WTC11 (cell line): ENCODE data around the gene CALR3. TPM values are rescaled to one million over a fixed set of nuclear protein-coding genes. Genes with fewer than 3 reads are reported as not detected.

Experiments used
- ATAC-seq: fragments of 200-7000 bp; cut with Tn5 transposase; 2 replicates; pipeline ENCODE4 v1.10.0; 2021; ENCODE audit warnings: mild to moderate bottlenecking, moderate library complexity
- CTCF ChIA-PET: fragments of 300-600 bp; sonication (Branson Sonifier 250); formaldehyde crosslinking; loops from one replicate; lab custom pipeline; 2021; ENCODE audit warnings: antibody characterized with exemption; lab: Charles Lee
- POLR2A ChIA-PET: fragments of 350-600 bp; sonication (Branson Sonifier 250); formaldehyde crosslinking; loops from one replicate; lab custom pipeline; 2021; ENCODE audit warnings: antibody characterized with exemption; lab: Charles Lee
- DNase-seq: peaks from one replicate; pipeline ENCODE4 v3.0.0; 2021; ENCODE audit warnings: low spot score
- H3K27ac Mint-ChIP-seq: 2 replicates; pipeline ENCODE4 v1.8.0; 2021; ENCODE audit warnings: mixed read lengths
- H3K27me3 Mint-ChIP-seq: 2 replicates; pipeline ENCODE4 v1.8.0; 2021; ENCODE audit warnings: low read depth, mild to moderate bottlenecking, moderate library complexity, mixed read lengths
- H3K36me3 Mint-ChIP-seq: 2 replicates; pipeline ENCODE4 v1.8.0; 2021; ENCODE audit warnings: mixed read lengths
- H3K4me1 Mint-ChIP-seq: 2 replicates; pipeline ENCODE4 v1.8.0; 2022; ENCODE audit warnings: mixed read lengths
- H3K4me3 Mint-ChIP-seq: 2 replicates; pipeline ENCODE4 v1.8.0; 2021; ENCODE audit warnings: mild to moderate bottlenecking, moderate library complexity, mixed read lengths
- H3K9me3 Mint-ChIP-seq: 2 replicates; pipeline ENCODE4 v1.8.0; 2021; ENCODE audit warnings: mixed read lengths
- CREB1 ChIP-seq: sonication (generic); formaldehyde crosslinking; IDR thresholded peaks from 2 replicates; pipeline ENCODE4 v1.8.0; 2023; ENCODE audit warnings: mild to moderate bottlenecking, missing genetic modification reagents
- EMX1 ChIP-seq: fragments of 250-450 bp; sonication (Bioruptor Pico); IDR thresholded peaks from 2 replicates; pipeline ENCODE4 v1.8.0; 2021; ENCODE audit warnings: mild to moderate bottlenecking
- ETV6 ChIP-seq: sonication (generic); formaldehyde crosslinking; IDR thresholded peaks from 2 replicates; pipeline ENCODE4 v1.8.1; 2022; ENCODE audit warnings: mild to moderate bottlenecking, missing genetic modification reagents
- GTF2I ChIP-seq: fragments of 250-450 bp; sonication (Bioruptor Pico); conservative IDR thresholded peaks from 2 replicates; pipeline ENCODE4 v1.4.0; 2021; ENCODE audit warnings: mild to moderate bottlenecking
- HMGA2 ChIP-seq: fragments of 250-450 bp; sonication (Bioruptor Pico); IDR thresholded peaks from 2 replicates; pipeline ENCODE4 v1.4.0; 2021; ENCODE audit warnings: mild to moderate bottlenecking, moderate library complexity
- HMGXB4 ChIP-seq: sonication (generic); formaldehyde crosslinking; IDR thresholded peaks from 2 replicates; pipeline ENCODE4 v1.8.1; 2023; ENCODE audit warnings: mild to moderate bottlenecking, moderate library complexity, missing genetic modification reagents
- NFE2L1 ChIP-seq: sonication (generic); formaldehyde crosslinking; IDR thresholded peaks from 2 replicates; pipeline ENCODE4 v1.8.1; 2023; ENCODE audit warnings: missing genetic modification reagents
- NR3C1 ChIP-seq: sonication (generic); formaldehyde crosslinking; conservative IDR thresholded peaks from 2 replicates; pipeline ENCODE4 v1.8.1; 2023; ENCODE audit warnings: low read depth, mild to moderate bottlenecking, missing genetic modification reagents
- RORB ChIP-seq: fragments of 250-450 bp; sonication (Bioruptor Pico); IDR thresholded peaks from 2 replicates; pipeline ENCODE4 v1.9.0; 2021; ENCODE audit warnings: mild to moderate bottlenecking
- SOX15 ChIP-seq: fragments of 250-450 bp; sonication (Bioruptor Pico); IDR thresholded peaks from 2 replicates; pipeline ENCODE4 v1.9.0; 2021; ENCODE audit warnings: mild to moderate bottlenecking
- ZBTB21 ChIP-seq: sonication (generic); formaldehyde crosslinking; IDR thresholded peaks from 2 replicates; pipeline ENCODE4 v1.8.1; 2023; ENCODE audit warnings: mild to moderate bottlenecking, missing genetic modification reagents, borderline replicate concordance
- ZNF138 ChIP-seq: sonication (generic); formaldehyde crosslinking; conservative IDR thresholded peaks from 2 replicates; pipeline ENCODE4 v1.8.1; 2022; ENCODE audit warnings: mild to moderate bottlenecking, moderate library complexity, missing genetic modification reagents
- ZNF317 ChIP-seq: sonication (generic); formaldehyde crosslinking; IDR thresholded peaks from 2 replicates; pipeline ENCODE4 v1.8.1; 2023; ENCODE audit warnings: low read depth, mild to moderate bottlenecking, moderate library complexity, missing genetic modification reagents, borderline replicate concordance
- total RNA-seq: library from RNA; stranded (reverse); gene quantifications from 3 replicates; pipeline ENCODE4 v1.2.3, GENCODE V29; 2021
- TF ChIP-seq, protein P1 (sequence below): sonication (generic); formaldehyde crosslinking; IDR thresholded peaks from 2 replicates; pipeline ENCODE4 v1.8.0; 2022; ENCODE audit warnings: mild to moderate bottlenecking, missing genetic modification reagents

The CALR3 gene
- total RNA-seq, 1 experiment from 2014 or later: 0.87 TPM

GRCh38 chr19:16429066-16429758 lies 66.8 kb downstream of the CALR3 start:
- ChIA-PET POLR2A (no interaction called here), CTCF (interaction anchor here (1.4 kb wide), 1 partner anchor 46 kb away, joined by 3 read pairs; no protein-coding TSS in a partner anchor)
- H3K9me3 Mint-ChIP-seq: no peaks in the 10 kb centered on the region
- TF ChIP-seq, protein P1, sequence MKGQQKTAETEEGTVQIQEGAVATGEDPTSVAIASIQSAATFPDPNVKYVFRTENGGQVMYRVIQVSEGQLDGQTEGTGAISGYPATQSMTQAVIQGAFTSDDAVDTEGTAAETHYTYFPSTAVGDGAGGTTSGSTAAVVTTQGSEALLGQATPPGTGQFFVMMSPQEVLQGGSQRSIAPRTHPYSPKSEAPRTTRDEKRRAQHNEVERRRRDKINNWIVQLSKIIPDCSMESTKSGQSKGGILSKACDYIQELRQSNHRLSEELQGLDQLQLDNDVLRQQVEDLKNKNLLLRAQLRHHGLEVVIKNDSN (CRISPR knock-in tag): no peak
- TF ChIP-seq HMGA2 (CRISPR knock-in tag) (no peak), ZNF317 (CRISPR knock-in tag) (no peak), GTF2I (CRISPR knock-in tag) (no peak), ZBTB21 (no peak), RORB (CRISPR knock-in tag) (no peak), NR3C1 (no peak), SOX15 (CRISPR knock-in tag) (no peak), ETV6 (CRISPR knock-in tag) (no peak), HMGXB4 (CRISPR knock-in tag) (no peak), NFE2L1 (CRISPR knock-in tag) (no peak), CREB1 (CRISPR knock-in tag) (no peak), EMX1 (no peak), ZNF138 (CRISPR knock-in tag) (no peak)
- no peaks in the 10 kb centered on the region for H3K4me1 Mint-ChIP-seq
- peaks cover 44% of the 10 kb centered on the region for H3K36me3 Mint-ChIP-seq
- no peak for ATAC-seq
- DNase-seq: no peak
- no peak overlapping the region for H3K4me3 Mint-ChIP-seq
- H3K27ac Mint-ChIP-seq: no peak overlapping the region
- no peaks in the 10 kb centered on the region for H3K27me3 Mint-ChIP-seq

Other genes starting within 250 kb of the CALR3 start
- gene KLF2, start 171.3 kb downstream of the CALR3 start, total RNA-seq: 0.82 to 1.1 TPM (median 1.0 TPM) in 3 replicates
- gene EPS15L1, start 24.2 kb downstream of the CALR3 start, total RNA-seq: 37.9 to 44.8 TPM (median 39.1 TPM) in 3 replicates
- gene C19orf44, start 227 bp upstream of the CALR3 start, total RNA-seq: 3.4 to 4.8 TPM (median 4.1 TPM) in 3 replicates
- 67.4 to 98.7 TPM (median 75.8 TPM) in 3 replicates for gene CHERP, start 46.3 kb upstream of the CALR3 start, total RNA-seq
- 27.5 to 28.5 TPM (median 28.0 TPM) in 3 replicates for gene SLC35E1, start 76.2 kb upstream of the CALR3 start, total RNA-seq
- 11.7 to 14.2 TPM (median 12.3 TPM) in 3 replicates for gene MED26, start 132.0 kb upstream of the CALR3 start, total RNA-seq
- gene SMIM7, start 164.0 kb upstream of the CALR3 start, total RNA-seq: 54.3 to 55.9 TPM (median 55.6 TPM) in 3 replicates
- 9.5 to 11.1 TPM (median 10.9 TPM) in 3 replicates for gene TMEM38A, start 165.0 kb upstream of the CALR3 start, total RNA-seq
- gene NWD1, start 223.7 kb upstream of the CALR3 start, total RNA-seq: not detected in 3 replicates